ENCODE data around the gene ZDHHC11.
"Not testable (repeated sequence)": the region's sequence is repeated elsewhere in the genome, so short reads cannot be mapped to it uniquely, and the experiment has no call there.

Gene ZDHHC11

GRCh38 chr5:776862-777711 is 73.7 kb downstream of the ZDHHC11 start:
- DNase-seq (ENCODE audit: low read depth, low spot score): no peak

GRCh38 chr5:775961-776861 is 74.6 kb downstream of the ZDHHC11 start:
- no peak for DNase-seq (ENCODE audit: low read depth, low spot score)

- DNase-seq (ENCODE audit: low read depth, low spot score): not testable (repeated sequence)
Observed at GRCh38 chr5:775595-775960, 75.2 kb downstream of the ZDHHC11 start.

- not testable (repeated sequence) for DNase-seq (ENCODE audit: low read depth, low spot score)
Observed at GRCh38 chr5:774854-775505, 75.8 kb downstream of the ZDHHC11 start.

- DNase-seq (ENCODE audit: low read depth, low spot score): not testable (repeated sequence)
Observed at GRCh38 chr5:774304-774703, 76.5 kb downstream of the ZDHHC11 start.

- DNase-seq (ENCODE audit: low read depth, low spot score): no peak
Observed at GRCh38 chr5:773517-774264, 77.1 kb downstream of the ZDHHC11 start.

GRCh38 chr5:772931-773330 is 77.9 kb downstream of the ZDHHC11 start:
- DNase-seq (ENCODE audit: low read depth, low spot score): not testable (repeated sequence)

GRCh38 chr5:772547-772890 is 78.3 kb downstream of the ZDHHC11 start:
- not testable (repeated sequence) for DNase-seq (ENCODE audit: low read depth, low spot score)

GRCh38 chr5:771841-772546 is 78.8 kb downstream of the ZDHHC11 start:
- DNase-seq (ENCODE audit: low read depth, low spot score): not testable (repeated sequence)

GRCh38 chr5:771087-771781 is 79.6 kb downstream of the ZDHHC11 start:
- not testable (repeated sequence) for DNase-seq (ENCODE audit: low read depth, low spot score)

- not testable (repeated sequence) for DNase-seq (ENCODE audit: low read depth, low spot score)
Observed at GRCh38 chr5:770585-770984, 80.2 kb downstream of the ZDHHC11 start.

- not testable (repeated sequence) for DNase-seq (ENCODE audit: low read depth, low spot score)
Observed at GRCh38 chr5:769485-770145, 81.2 kb downstream of the ZDHHC11 start.

- DNase-seq (ENCODE audit: low read depth, low spot score): no peak
Observed at GRCh38 chr5:766666-767431, 83.9 kb downstream of the ZDHHC11 start.

GRCh38 chr5:765948-766631 is 84.7 kb downstream of the ZDHHC11 start:
- no peak for DNase-seq (ENCODE audit: low read depth, low spot score)

- DNase-seq (ENCODE audit: low read depth, low spot score): no peak
Observed at GRCh38 chr5:763998-764781, 86.6 kb downstream of the ZDHHC11 start.

GRCh38 chr5:763397-763796 is 87.4 kb downstream of the ZDHHC11 start:
- DNase-seq (ENCODE audit: low read depth, low spot score): no peak

GRCh38 chr5:762996-763395 is 87.8 kb downstream of the ZDHHC11 start:
- not testable (repeated sequence) for DNase-seq (ENCODE audit: low read depth, low spot score)

All from brain pericyte (primary cell).